Upper lobe of left lung (tissue), 6 donors: ENCODE measurements around the gene NT5C. TPM values are rescaled to one million over a fixed set of nuclear protein-coding genes. Genes with fewer than 3 reads are reported as not detected.

Experiments
- ATAC-seq, 2 donors: fragments of 200-7000 bp; cut with Tn5 transposase; one replicate each; pipeline ENCODE4 v1.9.1; 2022; ENCODE audit warnings: mild to moderate bottlenecking in 2 of 2, moderate library complexity in 2 of 2; ENCODE audit not compliant: low FRiP score in 2 of 2
- DNase-seq, 2 donors: peaks; one replicate each; pipeline ENCODE4 v3.0.0-alpha.2; 2019 to 2020
- H3K27ac ChIP-seq, 4 donors: fragments of 200-600 bp; sonication (generic); one replicate each; pipeline ENCODE4 v1.5.1; 2016 to 2019
- H3K27me3 ChIP-seq, 4 donors: fragments of 200-600 bp; sonication (generic); one replicate each; pipeline ENCODE4 v1.5.1; 2017 to 2019
- H3K36me3 ChIP-seq, 4 donors: fragments of 200-600 bp; sonication (generic); one replicate each; pipeline ENCODE4 v1.5.1; 2016 to 2019
- H3K4me1 ChIP-seq, 4 donors: fragments of 200-600 bp; sonication (generic); one replicate each; pipeline ENCODE4 v1.5.1; 2018 to 2019
- H3K4me3 ChIP-seq, 4 donors: fragments of 200-600 bp; sonication (generic); one replicate each; pipeline ENCODE4 v1.5.1; 2017 to 2019; ENCODE audit warnings: mild to moderate bottlenecking in 2 of 4, moderate library complexity in 1 of 4
- H3K9me3 ChIP-seq, 4 donors: fragments of 200-600 bp; sonication (generic); one replicate each; pipeline ENCODE4 v1.5.1; 2018 to 2019
- EP300 ChIP-seq, 4 donors: sonication (generic); formaldehyde crosslinking; IDR thresholded peaks; one replicate each; pipeline ENCODE4 v1.5.1; 2017; ENCODE audit warnings: antibody characterized with exemption in 4 of 4, control low read depth in 2 of 4
- POLR2A ChIP-seq, 4 donors: fragments of 450-650 bp; IDR thresholded peaks; one replicate each; pipeline ENCODE4 v1.5.1; 2016 to 2017; ENCODE audit warnings: antibody characterized with exemption in 4 of 4, mild to moderate bottlenecking in 2 of 4
- POLR2AphosphoS5 ChIP-seq, 2 donors: sonication (generic); formaldehyde crosslinking; IDR thresholded peaks; one replicate each; pipeline ENCODE4 v1.5.1; 2017; ENCODE audit warnings: antibody characterized with exemption in 2 of 2
- WGBS, 2 donors: methylation state at CpG; one replicate each; pipeline ENCODE4 v1.1.5; 2017 to 2018; 5-methylcytosine and 5-hydroxymethylcytosine counted together
- total RNA-seq, 6 donors: library from RNA; depleted of rRNA in 4 of 6; stranded (reverse); fragments of >200 nt in 4 of 6; gene quantifications; one replicate each; pipeline versions ENCODE4 v1.1.0 to v1.2.1, GENCODE V29; 2016 to 2021
- TF ChIP-seq, protein P1 (sequence below), 6 experiments: fragments of 450-650 bp in 4 of 6; fragments of 200-600 bp in 2 of 6; sonication (generic) in 2 of 6; IDR thresholded peaks; one replicate each; pipeline ENCODE4 v1.5.1; 2016 to 2019; ENCODE audit warnings: antibody characterized with exemption in 6 of 6
- donor health status: DM: no; HTN: no; CAD: no; lungs with moderate emphysema.
- donor health status: DM: no; HTN: yes; CAD: no; lungs with severe emphysema.

NT5C gene
- total RNA-seq, 6 donors from 2014 or later: 46.4 to 113 (median 76.6) TPM

DNA sequence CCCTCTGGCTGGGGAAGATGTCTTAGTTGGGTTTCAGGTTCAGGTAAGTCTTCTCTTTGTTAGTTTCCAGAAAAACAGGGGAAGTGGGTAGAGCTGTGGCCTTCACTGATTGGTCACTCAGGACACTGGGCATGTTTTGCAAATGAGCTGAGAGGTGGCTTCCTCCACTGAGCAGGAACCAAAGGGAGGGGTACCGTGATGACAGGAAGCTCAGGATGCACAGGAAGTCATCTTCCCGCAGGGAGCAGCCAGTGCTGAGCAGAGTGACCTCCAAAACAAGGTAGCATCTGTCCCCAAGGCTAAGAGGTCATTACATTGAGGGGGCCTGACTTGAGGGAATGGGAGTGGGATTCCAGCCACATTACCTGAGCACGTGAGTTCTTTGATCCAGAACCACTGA, 5.6 kb downstream of the NT5C start:
- Histone ChIP-seq H3K4me1 (peaks cover 24 to 46% (median 32%) of the 10 kb centered on the region in 4 donors), H3K36me3 (peaks cover 0 to 22% (median 10%) of the 10 kb centered on the region in 4 donors), H3K4me3 (no peak overlapping the region), H3K27me3 (no peaks in the 10 kb centered on the region), H3K9me3 (no peaks in the 10 kb centered on the region), H3K27ac (peak overlapping the region; percentile 45 to 95 (median 84))
- 54 to 57% methylated on average over 3 of the region's 3 CpGs for WGBS, 2 donors
- ATAC-seq (no peak), DNase-seq (no peak)
- no peak for TF ChIP-seq POLR2A (IDR thresholded peaks at IDR 0.05)

DNA sequence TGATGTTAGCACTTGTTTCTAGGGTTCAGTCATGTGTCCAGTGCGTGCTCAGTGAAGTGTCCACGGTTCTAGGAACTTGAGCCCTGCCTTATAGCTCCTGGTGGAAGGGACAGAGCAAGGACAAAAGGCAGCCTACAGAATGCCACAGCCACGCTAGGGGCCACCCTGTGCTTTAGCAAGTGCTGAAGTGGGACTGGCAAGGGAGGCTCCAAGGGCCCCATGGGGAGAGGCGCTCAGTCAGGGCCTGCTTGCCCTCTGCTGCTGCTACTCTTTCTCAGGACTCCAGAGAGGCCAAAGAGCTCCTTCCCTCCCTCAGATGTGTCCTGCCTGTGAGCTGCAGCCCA, 6.8 kb downstream of the NT5C start:
- H3K4me3 ChIP-seq: no peak overlapping the region
- TF ChIP-seq EP300 (IDR thresholded peaks at IDR 0.05) (no peak), POLR2A (IDR thresholded peaks at IDR 0.05) (peak in 1 of 4 donors; percentile 1)
- H3K36me3 ChIP-seq: peaks cover 0 to 26% (median 7%) of the 10 kb centered on the region in 4 donors
- peak overlapping the region; percentile 81 to 95 (median 84) for H3K27ac ChIP-seq
- WGBS, 2 donors: 90% methylated on average over 2 to 4 of the region's 4 CpGs
- ATAC-seq (no peak), DNase-seq (no peak)
- H3K4me1 ChIP-seq: peaks cover 16 to 37% (median 27%) of the 10 kb centered on the region in 4 donors
- H3K9me3 ChIP-seq: no peaks in the 10 kb centered on the region
- H3K27me3 ChIP-seq: no peaks in the 10 kb centered on the region

DNA sequence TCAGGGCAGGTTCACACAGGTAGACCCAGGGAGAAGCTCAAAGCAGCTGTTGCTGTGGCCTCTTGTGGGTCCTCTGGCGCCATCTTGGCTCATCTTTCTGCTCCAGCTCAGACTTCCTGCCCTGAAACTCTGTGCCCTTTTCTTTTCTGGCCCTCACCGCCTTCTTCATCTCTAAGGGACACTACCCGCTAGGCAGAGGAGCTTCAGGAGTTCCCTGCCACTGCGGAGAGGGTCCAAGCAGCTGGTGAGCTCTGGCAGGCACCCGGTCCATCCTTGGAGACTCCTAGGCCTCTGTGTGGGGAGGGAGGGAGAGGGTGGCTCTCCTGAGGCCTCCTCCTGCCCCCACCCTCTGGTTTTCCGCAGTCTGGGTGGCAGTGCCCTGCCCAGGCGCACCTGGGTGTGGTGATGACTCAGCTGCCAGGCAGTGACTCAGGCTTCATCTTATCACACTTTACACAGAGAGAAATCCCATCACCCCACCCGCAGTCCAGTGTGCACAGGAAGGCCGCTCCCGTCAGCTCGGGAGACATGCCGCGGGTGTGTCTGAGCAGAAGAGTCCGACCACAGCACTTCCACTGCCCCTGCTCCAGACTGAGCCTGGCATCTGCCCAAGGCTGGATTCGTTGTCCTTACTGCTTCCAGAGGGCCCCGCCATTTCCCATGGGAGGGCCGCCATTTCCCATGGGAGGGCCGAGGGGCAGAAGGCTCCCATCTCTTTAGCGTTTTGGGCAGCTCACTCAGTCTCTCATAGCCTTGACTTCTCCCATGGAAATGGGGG, 7.3 kb downstream of the NT5C start:
- peak; percentile 74 to 89 for ATAC-seq
- TF ChIP-seq, protein P1, sequence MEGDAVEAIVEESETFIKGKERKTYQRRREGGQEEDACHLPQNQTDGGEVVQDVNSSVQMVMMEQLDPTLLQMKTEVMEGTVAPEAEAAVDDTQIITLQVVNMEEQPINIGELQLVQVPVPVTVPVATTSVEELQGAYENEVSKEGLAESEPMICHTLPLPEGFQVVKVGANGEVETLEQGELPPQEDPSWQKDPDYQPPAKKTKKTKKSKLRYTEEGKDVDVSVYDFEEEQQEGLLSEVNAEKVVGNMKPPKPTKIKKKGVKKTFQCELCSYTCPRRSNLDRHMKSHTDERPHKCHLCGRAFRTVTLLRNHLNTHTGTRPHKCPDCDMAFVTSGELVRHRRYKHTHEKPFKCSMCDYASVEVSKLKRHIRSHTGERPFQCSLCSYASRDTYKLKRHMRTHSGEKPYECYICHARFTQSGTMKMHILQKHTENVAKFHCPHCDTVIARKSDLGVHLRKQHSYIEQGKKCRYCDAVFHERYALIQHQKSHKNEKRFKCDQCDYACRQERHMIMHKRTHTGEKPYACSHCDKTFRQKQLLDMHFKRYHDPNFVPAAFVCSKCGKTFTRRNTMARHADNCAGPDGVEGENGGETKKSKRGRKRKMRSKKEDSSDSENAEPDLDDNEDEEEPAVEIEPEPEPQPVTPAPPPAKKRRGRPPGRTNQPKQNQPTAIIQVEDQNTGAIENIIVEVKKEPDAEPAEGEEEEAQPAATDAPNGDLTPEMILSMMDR (IDR thresholded peaks at IDR 0.05): no peak
- TF ChIP-seq POLR2A (IDR thresholded peaks at IDR 0.05) (peak in 1 of 4 donors; percentile 26), POLR2AphosphoS5 (IDR thresholded peaks at IDR 0.05) (peak; percentile 60 to 86), EP300 (IDR thresholded peaks at IDR 0.05) (peak in 2 of 4 donors; percentile 71 to 84)
- Histone ChIP-seq H3K27me3 (no peaks in the 10 kb centered on the region), H3K27ac (peak overlapping the region; percentile 81 to 95 (median 84)), H3K36me3 (peaks cover 0 to 22% (median 5%) of the 10 kb centered on the region in 4 donors), H3K9me3 (no peaks in the 10 kb centered on the region), H3K4me1 (peaks cover 16 to 35% (median 27%) of the 10 kb centered on the region in 4 donors), H3K4me3 (no peak overlapping the region)
- peak; percentile 70 to 88 for DNase-seq
- 65 to 74% methylated on average over 12 to 17 of the region's 19 CpGs for WGBS, 2 donors

DNA sequence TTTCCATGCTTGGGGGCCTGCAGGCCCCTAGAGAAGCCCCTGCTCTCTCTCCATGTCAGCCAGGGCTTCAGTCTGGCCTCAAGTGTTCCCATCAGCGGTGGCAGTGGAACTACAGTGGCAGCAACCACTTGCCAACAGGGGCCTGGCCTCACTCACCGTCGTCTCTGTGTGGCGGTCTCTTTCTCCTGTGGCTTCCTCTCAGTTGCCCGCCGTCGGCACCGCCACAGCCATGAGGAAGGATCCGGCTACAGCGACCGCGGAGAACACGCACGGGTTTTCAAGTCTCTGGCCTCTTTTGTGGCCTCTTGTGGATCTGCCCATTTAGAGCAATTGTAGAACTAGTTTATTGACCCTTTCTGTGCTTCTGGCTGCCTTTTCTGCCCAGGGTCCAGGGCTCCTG, 13.2 kb downstream of the NT5C start:
- Histone ChIP-seq H3K27ac (no peak overlapping the region), H3K27me3 (no peaks in the 10 kb centered on the region), H3K4me1 (peaks cover 22 to 31% (median 25%) of the 10 kb centered on the region in 4 donors), H3K9me3 (no peaks in the 10 kb centered on the region), H3K4me3 (no peak overlapping the region), H3K36me3 (peaks cover 0 to 17% (median 9%) of the 10 kb centered on the region in 4 donors)
- ATAC-seq (no peak), DNase-seq (no peak)
- TF ChIP-seq, protein P1 (IDR thresholded peaks at IDR 0.05): no peak
- TF ChIP-seq POLR2AphosphoS5 (IDR thresholded peaks at IDR 0.05): no peak
- TF ChIP-seq EP300 (IDR thresholded peaks at IDR 0.05): no peak
- no peak for TF ChIP-seq POLR2A (IDR thresholded peaks at IDR 0.05)
- 93% methylated on average over 14 of the region's 14 CpGs for WGBS, 2 donors

DNA sequence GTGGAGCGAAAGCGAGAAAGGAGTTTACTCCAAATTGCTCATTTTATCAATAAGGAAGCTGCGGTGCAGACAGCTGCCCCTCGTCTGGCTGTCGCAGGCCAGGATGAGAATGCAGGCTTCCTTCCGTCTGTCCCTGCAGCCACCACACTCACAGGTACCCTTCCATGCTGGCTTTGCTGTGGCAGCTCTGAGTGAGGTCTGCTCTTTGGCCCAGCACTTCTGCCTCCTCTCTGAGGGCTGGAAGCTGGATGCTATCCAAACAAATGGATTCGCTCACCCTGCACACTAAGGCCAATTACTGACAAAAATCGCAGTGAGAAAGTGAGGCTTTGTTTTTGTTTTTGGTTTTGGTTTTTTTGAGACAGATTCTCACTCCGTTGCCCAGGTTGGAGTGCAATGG, 14.8 kb downstream of the NT5C start:
- TF ChIP-seq POLR2A (IDR thresholded peaks at IDR 0.05): no peak
- TF ChIP-seq POLR2AphosphoS5 (IDR thresholded peaks at IDR 0.05): no peak
- TF ChIP-seq, protein P1 (IDR thresholded peaks at IDR 0.05): no peak
- TF ChIP-seq EP300 (IDR thresholded peaks at IDR 0.05): no peak
- 67 to 86% methylated on average over 9 of the region's 9 CpGs for WGBS, 2 donors
- Histone ChIP-seq H3K36me3 (peaks cover 0 to 17% (median 9%) of the 10 kb centered on the region in 4 donors), H3K4me1 (peaks cover 24 to 37% (median 30%) of the 10 kb centered on the region in 4 donors), H3K9me3 (no peaks in the 10 kb centered on the region), H3K27me3 (no peaks in the 10 kb centered on the region), H3K27ac (peak overlapping the region in 2 of 4 donors; percentile 1 to 94), H3K4me3 (no peak overlapping the region)
- ATAC-seq (no peak), DNase-seq (no peak)
